ENCODE results near the gene MYO9B.
"Not testable (repeated sequence)": the region's sequence is repeated elsewhere in the genome, so short reads cannot be mapped to it uniquely, and the experiment has no call there.

The MYO9B gene

GRCh38 chr19:17138937-17139598 is 63.5 kb downstream of the MYO9B start:
- DNase-seq (ENCODE audit: low read depth in 2 of 2) = no peak

- DNase-seq (ENCODE audit: low read depth in 2 of 2) = not testable (repeated sequence)
Observed at GRCh38 chr19:17144771-17145170, 69.2 kb downstream of the MYO9B start.

DNA sequence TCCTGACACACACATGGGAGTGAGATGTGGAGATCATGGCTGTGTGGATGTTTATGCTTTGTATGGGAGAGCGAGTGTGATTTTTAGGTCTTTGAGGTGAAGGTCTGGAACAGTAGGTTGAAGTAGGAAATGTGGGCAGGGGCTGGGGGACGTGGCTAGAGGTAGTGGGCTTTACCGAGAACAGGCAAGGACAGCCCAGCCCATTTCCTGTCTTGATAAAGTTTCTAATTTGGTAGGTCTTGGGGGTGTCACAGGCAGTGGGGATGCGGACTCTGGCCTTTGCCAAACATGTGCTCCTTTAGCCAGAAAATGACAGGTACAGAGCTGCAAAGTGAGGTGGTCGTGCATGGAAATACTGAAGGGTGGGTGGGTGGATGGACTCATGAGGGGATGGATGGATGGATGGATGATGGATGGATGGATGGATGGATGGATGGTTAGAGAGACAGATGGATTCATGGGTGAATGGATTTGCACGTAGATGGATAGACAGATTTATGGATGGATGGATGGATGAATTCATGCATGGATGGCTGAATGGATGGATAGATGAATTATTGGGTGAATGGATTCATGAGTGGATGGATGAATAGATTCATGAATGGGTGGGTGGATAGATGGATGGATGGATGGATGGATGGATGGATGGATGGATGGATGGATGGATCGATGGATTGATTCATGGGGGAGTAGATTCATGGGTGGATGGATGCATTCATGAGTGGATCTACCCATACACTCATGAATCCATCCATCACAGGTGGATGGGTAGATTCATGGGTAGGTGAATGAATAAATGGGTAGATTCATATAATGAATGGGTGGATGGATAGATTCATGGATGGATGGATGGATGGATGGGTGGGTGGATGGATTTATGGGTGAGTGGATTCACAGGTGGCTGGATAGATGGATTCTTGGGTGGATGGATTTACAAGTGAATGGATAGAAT is 70.2 kb downstream of the MYO9B start:
- no peak for DNase-seq (ENCODE audit: low read depth in 2 of 2)

- no peak for DNase-seq (ENCODE audit: low read depth in 2 of 2)
Observed at GRCh38 chr19:17148130-17148529, 72.6 kb downstream of the MYO9B start.

- no peak for DNase-seq (ENCODE audit: low read depth in 2 of 2)
Observed at GRCh38 chr19:17149393-17150135, 74.0 kb downstream of the MYO9B start.

- DNase-seq (ENCODE audit: low read depth in 2 of 2) = no peak
Observed at GRCh38 chr19:17153996-17154395, 78.4 kb downstream of the MYO9B start.

DNA sequence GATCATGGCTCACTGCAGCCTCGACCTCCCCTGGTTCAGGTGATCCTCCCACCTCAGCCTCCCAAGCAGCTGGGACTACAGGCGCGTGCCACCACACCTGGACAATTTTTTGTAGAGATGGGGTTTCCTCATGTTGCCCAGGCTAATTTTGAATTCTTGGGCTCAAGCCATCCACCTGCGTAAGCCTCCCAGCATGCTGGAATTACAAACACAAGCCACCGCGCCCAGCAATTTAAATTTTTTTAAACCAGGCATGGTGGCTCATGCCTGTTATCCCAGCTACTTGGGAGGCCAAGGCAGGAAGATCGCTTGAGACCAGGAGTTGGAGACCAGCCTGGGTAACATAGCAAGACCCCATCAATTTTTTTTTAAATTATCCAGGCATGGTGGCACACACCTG is 79.7 kb downstream of the MYO9B start:
- no peak for DNase-seq (ENCODE audit: low read depth in 2 of 2)

GRCh38 chr19:17156296-17156946 is 80.8 kb downstream of the MYO9B start:
- DNase-seq (ENCODE audit: low read depth in 2 of 2) = no peak

DNA sequence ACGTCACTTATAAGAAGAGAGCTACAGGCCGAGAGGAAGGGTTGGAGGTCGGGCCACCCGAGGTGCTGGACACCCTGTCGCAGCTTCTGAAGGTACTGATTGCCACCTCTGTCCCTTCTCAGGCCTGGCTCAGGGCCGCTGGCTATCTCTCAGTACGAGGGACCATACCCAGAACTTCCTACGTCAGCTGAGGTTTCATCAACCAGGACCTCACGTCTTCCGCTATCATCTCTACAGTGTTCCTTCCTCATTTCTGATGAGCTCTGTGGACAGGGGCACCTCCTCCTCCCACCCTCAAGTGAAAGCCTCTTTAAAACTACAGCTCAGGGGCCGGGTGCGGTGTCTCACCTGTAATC is 81.3 kb downstream of the MYO9B start:
- DNase-seq (ENCODE audit: low read depth in 2 of 2) = no peak

GRCh38 chr19:17158584-17158983 is 83.0 kb downstream of the MYO9B start:
- no peak for DNase-seq (ENCODE audit: low read depth in 2 of 2)

DNA sequence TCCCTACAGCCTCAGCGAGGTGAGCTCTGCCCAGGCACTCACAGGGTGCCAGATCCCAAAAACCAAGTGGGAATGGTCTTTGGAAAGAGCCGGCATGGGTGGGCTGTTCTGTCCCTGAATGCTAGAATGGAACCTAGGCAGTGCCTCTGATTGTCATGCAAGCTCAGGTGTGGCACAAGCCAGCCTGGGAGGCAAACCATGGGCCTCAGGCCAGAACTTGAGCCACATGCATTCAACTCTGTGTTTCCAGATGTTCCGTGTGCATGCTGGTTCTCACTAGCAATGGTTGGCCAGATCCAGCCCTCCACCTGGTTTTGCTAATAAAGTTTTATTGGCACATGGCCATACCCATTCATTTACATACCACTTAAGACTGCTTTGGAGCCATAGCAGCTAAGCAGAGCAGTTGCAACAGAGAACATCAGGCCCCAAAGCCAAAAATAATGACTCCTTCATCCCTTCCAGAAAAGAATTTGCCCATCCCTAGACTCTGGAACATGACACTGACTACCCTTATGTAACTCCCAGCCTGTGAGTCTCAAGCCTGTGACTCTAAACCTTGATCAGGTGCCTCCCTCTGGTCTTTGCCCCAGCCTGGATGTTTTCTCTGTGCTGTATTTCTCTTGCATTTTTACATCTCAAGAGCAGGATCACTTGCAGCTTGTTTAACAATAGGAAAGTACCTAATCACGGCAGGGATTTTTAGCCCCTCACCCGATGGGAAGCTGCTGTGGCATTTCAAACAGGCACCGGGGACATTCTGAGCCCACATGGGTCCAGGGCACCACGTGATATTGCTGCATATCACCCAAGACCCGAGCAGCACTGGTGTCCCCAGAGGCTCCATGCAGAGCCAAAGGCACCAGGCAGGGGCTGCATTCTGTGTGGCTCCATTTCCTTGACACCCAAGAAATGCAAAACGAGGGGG is 84.2 kb downstream of the MYO9B start:
- DNase-seq (ENCODE audit: low read depth in 2 of 2) = no peak

DNA sequence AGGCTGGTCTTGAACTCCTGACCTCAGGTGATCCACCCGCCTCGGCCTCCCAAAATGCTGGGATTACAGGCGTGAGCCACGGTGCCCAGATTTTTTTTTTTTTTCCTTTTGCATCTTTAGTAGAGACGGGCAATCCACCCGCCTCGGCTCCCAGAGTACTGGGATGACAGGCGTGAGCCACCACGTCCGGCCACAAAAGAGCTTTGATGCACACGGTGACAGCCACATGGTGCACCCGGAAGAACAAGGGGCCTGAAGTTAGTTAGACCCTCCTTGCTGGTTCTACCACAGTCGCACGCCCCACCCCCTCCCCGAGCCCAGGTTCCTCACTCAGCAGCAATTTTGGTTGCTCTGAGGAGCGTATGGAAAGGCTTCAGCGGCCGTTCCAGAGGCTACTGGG is 85.3 kb downstream of the MYO9B start:
- DNase-seq (ENCODE audit: low read depth in 2 of 2) = no peak

- DNase-seq (ENCODE audit: low read depth in 2 of 2) = not testable (repeated sequence)
Observed at GRCh38 chr19:17162131-17162530, 86.6 kb downstream of the MYO9B start.

DNA sequence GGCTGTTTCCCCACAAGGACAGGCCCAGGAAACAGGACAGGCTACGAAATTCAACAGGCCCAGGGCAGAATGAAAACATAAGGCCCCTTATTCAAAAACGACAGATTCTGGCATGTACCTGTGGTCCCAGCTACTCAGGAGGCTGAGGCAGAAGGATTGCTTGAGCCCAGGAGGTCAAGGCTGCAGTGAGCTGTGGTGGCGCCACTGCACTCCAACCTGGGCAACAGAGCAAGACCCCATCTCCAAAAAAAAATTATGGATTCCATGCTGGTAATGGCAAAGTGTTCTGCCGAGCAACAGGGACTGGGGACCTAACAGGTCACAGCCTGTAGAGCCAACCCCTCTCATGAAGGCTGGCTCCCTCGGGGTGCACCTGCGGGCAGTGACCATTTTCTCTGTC is 87.0 kb downstream of the MYO9B start:
- DNase-seq (ENCODE audit: low read depth in 2 of 2) = no peak

DNA sequence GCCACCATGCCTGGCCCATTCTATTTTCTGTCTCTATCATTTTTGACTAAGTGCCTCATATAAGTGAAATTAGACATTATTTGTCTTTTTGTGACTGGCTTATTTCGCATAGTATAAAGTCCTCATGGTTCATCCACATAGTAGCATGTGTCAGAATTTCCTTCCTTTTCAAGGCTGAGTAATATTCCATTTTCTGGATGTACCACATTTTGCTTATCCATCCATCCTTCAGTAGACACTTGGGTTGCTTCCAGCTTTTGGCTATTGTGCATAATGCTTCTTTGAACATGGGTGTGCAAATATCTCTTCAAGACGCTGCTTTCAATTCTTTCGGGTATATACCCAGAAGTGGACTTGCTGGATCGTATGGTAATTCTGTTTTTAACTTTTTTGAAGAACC is 88.1 kb downstream of the MYO9B start:
- DNase-seq (ENCODE audit: low read depth in 2 of 2) = no peak

DNA sequence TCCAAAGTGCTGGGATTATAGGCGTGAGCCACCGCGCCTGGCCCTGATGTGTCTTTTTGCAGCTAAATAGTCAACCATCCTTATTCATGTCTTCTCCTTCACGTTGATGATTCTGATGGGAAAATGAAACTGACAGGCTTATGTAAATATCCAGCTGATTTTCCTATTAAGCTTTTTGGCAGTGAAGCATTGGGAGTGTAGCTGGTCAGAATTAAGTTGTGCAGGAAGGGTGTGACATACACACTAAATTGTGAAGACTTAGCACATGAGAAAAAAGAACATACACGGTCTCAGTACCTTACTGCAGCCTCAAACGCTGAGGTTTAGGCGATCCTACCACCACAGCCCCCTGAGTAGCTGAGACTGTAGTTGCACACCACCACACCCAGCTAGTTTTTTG is 89.1 kb downstream of the MYO9B start:
- DNase-seq (ENCODE audit: low read depth in 2 of 2) = no peak

GRCh38 chr19:17165715-17166114 is 90.1 kb downstream of the MYO9B start:
- DNase-seq (ENCODE audit: low read depth in 2 of 2) = no peak

- DNase-seq (ENCODE audit: low read depth in 2 of 2) = no peak
Observed at GRCh38 chr19:17170538-17171297, 95.1 kb downstream of the MYO9B start.

DNA sequence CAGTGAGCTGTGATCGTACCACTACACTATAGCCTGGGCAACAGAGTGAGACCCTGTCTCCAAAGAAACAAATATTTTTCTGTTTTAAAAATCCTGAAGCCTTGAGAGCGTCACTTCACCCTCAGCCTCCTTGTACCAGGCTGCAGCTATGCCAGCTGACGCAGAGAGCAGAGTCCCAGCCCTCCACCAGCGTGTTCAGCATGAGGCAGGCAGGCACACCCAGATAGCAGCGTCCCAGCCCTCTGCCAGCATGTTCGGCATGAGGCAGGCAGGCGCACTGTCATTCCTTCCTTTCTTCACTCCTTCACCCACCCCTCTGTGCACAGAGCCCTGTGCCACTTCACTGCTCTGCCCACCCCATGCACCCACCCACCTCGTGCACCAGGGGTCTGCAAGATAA is 96.3 kb downstream of the MYO9B start:
- no peak for DNase-seq (ENCODE audit: low read depth in 2 of 2)
